Hepatocyte (in vitro differentiated cells): ENCODE data around the gene SIX3. TPM values are rescaled to one million over a fixed set of nuclear protein-coding genes. Genes with fewer than 3 reads are reported as not detected.

Experiments used
- DNase-seq: peaks from one replicate; pipeline ENCODE4 v3.0.0-alpha.2; 2016; ENCODE audit warnings: low spot score
- H2AFZ ChIP-seq: fragments of 200-600 bp; sonication (generic); 2 replicates; pipeline ENCODE4 v1.6.0; 2016; ENCODE audit warnings: antibody characterized with exemption, mild to moderate bottlenecking
- H3K27ac ChIP-seq: fragments of 200-600 bp; sonication (generic); 2 replicates; pipeline ENCODE4 v1.5.1; 2016; ENCODE audit warnings: mild to moderate bottlenecking
- H3K27me3 ChIP-seq: fragments of 200-600 bp; sonication (generic); 2 replicates; pipeline ENCODE4 v1.6.1; 2016
- H3K36me3 ChIP-seq: fragments of 200-600 bp; sonication (generic); replicated peaks from 2 replicates; pipeline ENCODE4 v1.5.1; 2016; ENCODE audit warnings: low read depth; ENCODE audit not compliant: insufficient read depth
- H3K4me1 ChIP-seq: fragments of 200-600 bp; sonication (generic); 2 replicates; pipeline ENCODE4 v1.5.1; 2016; ENCODE audit warnings: mild to moderate bottlenecking, moderate library complexity; ENCODE audit not compliant: insufficient read depth
- H3K4me2 ChIP-seq: fragments of 200-600 bp; sonication (generic); 2 replicates; pipeline ENCODE4 v1.6.0; 2016
- H3K4me3 ChIP-seq: fragments of 200-600 bp; sonication (generic); 2 replicates; pipeline ENCODE4 v1.5.1; 2016; ENCODE audit warnings: mild to moderate bottlenecking
- H3K79me2 ChIP-seq: fragments of 200-600 bp; sonication (generic); 2 replicates; pipeline ENCODE4 v1.6.0; 2017; ENCODE audit warnings: mild to moderate bottlenecking
- H3K9me2 ChIP-seq: fragments of 200-600 bp; sonication (generic); replicated peaks from 2 replicates; pipeline ENCODE4 v1.6.0; 2017; ENCODE audit warnings: mild to moderate bottlenecking; ENCODE audit not compliant: insufficient read depth
- H3K9me3 ChIP-seq: fragments of 200-600 bp; sonication (generic); 2 replicates; pipeline ENCODE4 v1.5.1; 2016; ENCODE audit warnings: low read depth, mild to moderate bottlenecking
- H4K20me1 ChIP-seq: fragments of 200-600 bp; sonication (generic); 2 replicates; pipeline ENCODE4 v1.6.0; 2016; ENCODE audit warnings: mild to moderate bottlenecking; ENCODE audit not compliant: insufficient read depth, poor library complexity, severe bottlenecking
- EZH2 ChIP-seq: fragments of 200-600 bp; sonication (generic); IDR thresholded peaks from 2 replicates; pipeline ENCODE4 v1.6.1; 2016; ENCODE audit warnings: antibody characterized with exemption, mild to moderate bottlenecking, borderline replicate concordance
- EZH2phosphoT487 ChIP-seq: fragments of 200-600 bp; sonication (generic); IDR thresholded peaks from one replicate; pipeline ENCODE4 v1.6.1; 2018; ENCODE audit warnings: antibody characterized with exemption, mild to moderate bottlenecking, low read depth, moderate library complexity; ENCODE audit not compliant: unreplicated experiment, severe bottlenecking
- WGBS: methylation state at CpG from one replicate; pipeline ENCODE4 v1.1.6; 2016; ENCODE audit warnings: low lambda C conversion rate; ENCODE audit errors: missing lambda C conversion rate; 5-methylcytosine and 5-hydroxymethylcytosine counted together
- polyA plus RNA-seq: library from polyadenylated mRNA; unstranded; fragments of >200 nt; fragmentation: Nextera tagmentation; extraction: Ambion mirVana; gene quantifications from 2 replicates; pipeline ENCODE4 v1.2.1, GENCODE V29; 2016
- total RNA-seq: library from RNA; depleted of rRNA; stranded (reverse); fragments of >200 nt; gene quantifications from 2 replicates; pipeline ENCODE4 v1.2.3, GENCODE V29; 2014
- TF ChIP-seq, protein P1 (sequence below): fragments of 200-600 bp; sonication (generic); IDR thresholded peaks from 2 replicates; pipeline ENCODE4 v1.5.1; 2016; ENCODE audit warnings: antibody characterized with exemption, mild to moderate bottlenecking; ENCODE audit not compliant: poor library complexity

The SIX3 gene
- total and polyA plus RNA-seq, 2 experiments from 2014 or later = not detected

DNA sequence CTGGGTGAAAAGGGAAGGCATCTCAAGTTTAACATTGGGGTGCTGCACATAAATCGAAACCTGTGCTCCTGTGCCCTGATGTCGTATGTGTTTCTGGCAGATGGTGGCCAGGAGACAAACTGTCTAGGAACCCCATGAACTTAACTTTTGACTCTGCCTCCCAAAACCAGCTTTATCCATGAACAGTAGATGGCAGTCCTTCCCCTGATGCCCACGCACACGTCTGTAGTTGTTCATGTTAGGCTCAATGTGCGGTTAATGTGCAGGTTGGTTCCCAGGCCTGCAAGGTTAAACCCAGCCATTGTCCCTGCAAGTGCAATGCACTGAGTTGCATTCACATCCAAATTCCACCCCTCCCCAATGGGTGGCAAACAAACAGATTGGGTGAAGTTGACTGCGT, 44.1 kb upstream of the SIX3 start:
- WGBS = 75% methylated on average over 6 of the region's 6 CpGs
- TF ChIP-seq EZH2phosphoT487 = no peak
- TF ChIP-seq, protein P1, sequence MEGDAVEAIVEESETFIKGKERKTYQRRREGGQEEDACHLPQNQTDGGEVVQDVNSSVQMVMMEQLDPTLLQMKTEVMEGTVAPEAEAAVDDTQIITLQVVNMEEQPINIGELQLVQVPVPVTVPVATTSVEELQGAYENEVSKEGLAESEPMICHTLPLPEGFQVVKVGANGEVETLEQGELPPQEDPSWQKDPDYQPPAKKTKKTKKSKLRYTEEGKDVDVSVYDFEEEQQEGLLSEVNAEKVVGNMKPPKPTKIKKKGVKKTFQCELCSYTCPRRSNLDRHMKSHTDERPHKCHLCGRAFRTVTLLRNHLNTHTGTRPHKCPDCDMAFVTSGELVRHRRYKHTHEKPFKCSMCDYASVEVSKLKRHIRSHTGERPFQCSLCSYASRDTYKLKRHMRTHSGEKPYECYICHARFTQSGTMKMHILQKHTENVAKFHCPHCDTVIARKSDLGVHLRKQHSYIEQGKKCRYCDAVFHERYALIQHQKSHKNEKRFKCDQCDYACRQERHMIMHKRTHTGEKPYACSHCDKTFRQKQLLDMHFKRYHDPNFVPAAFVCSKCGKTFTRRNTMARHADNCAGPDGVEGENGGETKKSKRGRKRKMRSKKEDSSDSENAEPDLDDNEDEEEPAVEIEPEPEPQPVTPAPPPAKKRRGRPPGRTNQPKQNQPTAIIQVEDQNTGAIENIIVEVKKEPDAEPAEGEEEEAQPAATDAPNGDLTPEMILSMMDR = no peak
- no peak for TF ChIP-seq EZH2
- H3K9me3 ChIP-seq = no peaks in the 10 kb centered on the region

DNA sequence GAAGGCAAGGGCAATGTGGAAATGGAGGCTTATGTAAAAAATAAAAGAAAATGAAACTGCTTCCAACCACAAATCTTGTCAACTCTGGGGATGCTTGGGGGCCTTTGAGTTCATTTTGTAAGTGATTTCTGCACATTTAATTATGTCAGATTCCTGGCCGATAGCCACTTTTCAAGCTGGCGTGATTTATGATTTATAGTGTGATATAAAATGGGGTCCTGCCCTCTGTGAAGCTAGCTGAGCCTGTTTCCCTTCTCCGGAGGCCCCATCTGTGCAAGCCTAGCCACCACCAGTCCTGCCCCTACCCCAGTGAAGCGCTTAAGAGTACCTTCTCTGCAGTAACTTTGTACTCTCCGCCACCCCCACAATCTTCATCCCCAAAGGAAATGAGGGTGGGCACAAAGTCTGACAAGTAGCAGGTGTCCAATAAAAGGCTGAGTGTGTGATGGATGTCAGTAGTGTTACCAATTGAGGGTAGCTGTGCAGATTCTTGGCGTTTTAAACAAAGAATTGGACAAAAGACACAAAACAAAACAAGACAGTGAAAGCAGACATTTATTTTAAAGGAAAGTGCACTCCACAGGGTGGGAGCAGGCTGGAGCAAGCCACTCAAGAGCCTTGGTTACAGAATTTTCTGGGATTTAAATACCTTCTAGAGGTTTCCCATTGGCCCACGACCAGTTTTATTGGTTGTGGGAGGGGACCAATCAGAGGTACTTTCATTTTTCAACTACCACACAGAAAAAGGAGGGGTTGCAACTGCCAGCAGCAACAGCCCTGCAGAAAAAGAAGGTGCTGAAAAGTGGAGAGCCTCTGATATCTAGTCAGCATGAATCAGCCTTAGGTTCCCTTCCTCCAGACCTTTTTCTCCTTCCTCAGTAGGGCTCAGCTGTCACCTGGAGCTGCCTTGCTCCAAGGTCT, 39.0 kb upstream of the SIX3 start:
- TF ChIP-seq, protein P1 = no peak
- TF ChIP-seq EZH2phosphoT487 = no peak
- no peak for TF ChIP-seq EZH2
- Histone ChIP-seq H3K9me3 (no peaks in the 10 kb centered on the region), H3K4me1 (no peaks in the 10 kb centered on the region), H3K27ac (no peak overlapping the region), H3K4me2 (no peak overlapping the region), H3K27me3 (peaks cover 47% of the 10 kb centered on the region), H2AFZ (no peak overlapping the region), H3K36me3 (no peaks in the 10 kb centered on the region), H4K20me1 (no peaks in the 10 kb centered on the region), H3K79me2 (no peaks in the 10 kb centered on the region), H3K9me2 (no peaks in the 10 kb centered on the region), H3K4me3 (no peak overlapping the region)
- no peak for DNase-seq
- 82% methylated on average over 7 of the region's 7 CpGs for WGBS

More for the DNA sequence above, 44.1 kb upstream of the SIX3 start:
- no peaks in the 10 kb centered on the region for H3K9me2 ChIP-seq
- peaks cover 30% of the 10 kb centered on the region for H3K27me3 ChIP-seq
- no peak overlapping the region for H2AFZ ChIP-seq
- H3K27ac ChIP-seq = no peak overlapping the region
- no peaks in the 10 kb centered on the region for H3K36me3 ChIP-seq
- H3K4me3 ChIP-seq = no peak overlapping the region
- no peak for DNase-seq
- H4K20me1 ChIP-seq = no peaks in the 10 kb centered on the region
- H3K79me2 ChIP-seq = no peaks in the 10 kb centered on the region
- no peak overlapping the region for H3K4me2 ChIP-seq
- H3K4me1 ChIP-seq = no peaks in the 10 kb centered on the region

DNA sequence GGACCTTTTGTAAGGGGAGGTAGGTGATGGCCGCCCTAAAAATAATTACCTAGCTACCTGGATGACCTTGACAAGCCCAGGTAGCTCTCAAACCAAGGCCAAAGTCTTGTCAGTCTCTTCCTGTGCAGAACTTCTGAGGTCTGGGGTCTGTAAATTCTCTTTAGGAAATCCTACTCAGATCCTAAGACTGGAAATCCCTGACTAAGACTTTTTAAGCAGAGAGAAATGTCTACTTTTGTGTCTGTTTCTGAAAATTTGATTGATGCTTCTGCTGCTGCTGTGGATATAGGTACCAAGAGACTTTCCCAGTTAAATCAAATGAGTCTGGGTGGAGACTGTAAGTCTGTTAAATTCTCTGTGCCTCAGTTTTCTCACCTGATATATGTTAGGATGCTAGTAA, 36.9 kb upstream of the SIX3 start:
- Histone ChIP-seq H4K20me1 (no peaks in the 10 kb centered on the region), H3K9me2 (no peaks in the 10 kb centered on the region), H3K27ac (no peak overlapping the region), H3K4me2 (no peak overlapping the region), H3K27me3 (peaks cover 44% of the 10 kb centered on the region), H3K9me3 (no peaks in the 10 kb centered on the region), H3K79me2 (no peaks in the 10 kb centered on the region), H3K4me3 (no peak overlapping the region), H3K36me3 (no peaks in the 10 kb centered on the region), H3K4me1 (no peaks in the 10 kb centered on the region), H2AFZ (no peak overlapping the region)
- TF ChIP-seq EZH2phosphoT487 = no peak
- TF ChIP-seq, protein P1 = no peak
- TF ChIP-seq EZH2 = no peak
- DNase-seq = no peak
- 83% methylated on average over 1 of the region's 1 CpG for WGBS
